WTC11 (cell line): Measurements from ENCODE around the gene NR2E3. TPM values are rescaled to one million over a fixed set of nuclear protein-coding genes. Genes with fewer than 3 reads are reported as not detected.

Experiments used
- ATAC-seq: fragments of 200-7000 bp; cut with Tn5 transposase; 2 replicates; pipeline ENCODE4 v1.10.0; 2021; ENCODE audit warnings: mild to moderate bottlenecking, moderate library complexity
- CTCF ChIA-PET: fragments of 300-600 bp; sonication (Branson Sonifier 250); formaldehyde crosslinking; loops from one replicate; lab custom pipeline; 2021; ENCODE audit warnings: antibody characterized with exemption; lab: Charles Lee
- POLR2A ChIA-PET: fragments of 350-600 bp; sonication (Branson Sonifier 250); formaldehyde crosslinking; loops from one replicate; lab custom pipeline; 2021; ENCODE audit warnings: antibody characterized with exemption; lab: Charles Lee
- DNase-seq: peaks from one replicate; pipeline ENCODE4 v3.0.0; 2021; ENCODE audit warnings: low spot score
- H3K27ac Mint-ChIP-seq: 2 replicates; pipeline ENCODE4 v1.8.0; 2021; ENCODE audit warnings: mixed read lengths
- H3K27me3 Mint-ChIP-seq: 2 replicates; pipeline ENCODE4 v1.8.0; 2021; ENCODE audit warnings: low read depth, mild to moderate bottlenecking, moderate library complexity, mixed read lengths
- H3K36me3 Mint-ChIP-seq: 2 replicates; pipeline ENCODE4 v1.8.0; 2021; ENCODE audit warnings: mixed read lengths
- H3K4me1 Mint-ChIP-seq: 2 replicates; pipeline ENCODE4 v1.8.0; 2022; ENCODE audit warnings: mixed read lengths
- H3K4me3 Mint-ChIP-seq: 2 replicates; pipeline ENCODE4 v1.8.0; 2021; ENCODE audit warnings: mild to moderate bottlenecking, moderate library complexity, mixed read lengths
- H3K9me3 Mint-ChIP-seq: 2 replicates; pipeline ENCODE4 v1.8.0; 2021; ENCODE audit warnings: mixed read lengths
- EMX1 ChIP-seq: fragments of 250-450 bp; sonication (Bioruptor Pico); IDR thresholded peaks from 2 replicates; pipeline ENCODE4 v1.8.0; 2021; ENCODE audit warnings: mild to moderate bottlenecking
- GABPB1 ChIP-seq: sonication (generic); formaldehyde crosslinking; IDR thresholded peaks from 2 replicates; pipeline ENCODE4 v1.8.1; 2023; ENCODE audit warnings: mild to moderate bottlenecking, missing genetic modification reagents
- GRHL2 ChIP-seq: fragments of 250-450 bp; sonication (Bioruptor Pico); IDR thresholded peaks from 2 replicates; pipeline ENCODE4 v1.8.0; 2022; ENCODE audit warnings: mild to moderate bottlenecking, moderate library complexity; ENCODE audit not compliant: insufficient replicate concordance, severe bottlenecking
- MXD4 ChIP-seq: fragments of 250-450 bp; sonication (Bioruptor Pico); IDR thresholded peaks from 2 replicates; pipeline ENCODE4 v1.8.0; 2021; ENCODE audit warnings: mild to moderate bottlenecking, moderate library complexity, borderline replicate concordance
- NR1H2 ChIP-seq: sonication (generic); formaldehyde crosslinking; IDR thresholded peaks from 2 replicates; pipeline ENCODE4 v1.9.0; 2021; ENCODE audit warnings: mild to moderate bottlenecking, moderate library complexity, missing genetic modification reagents
- NR3C1 ChIP-seq: sonication (generic); formaldehyde crosslinking; conservative IDR thresholded peaks from 2 replicates; pipeline ENCODE4 v1.8.1; 2023; ENCODE audit warnings: low read depth, mild to moderate bottlenecking, missing genetic modification reagents
- OVOL2 ChIP-seq: fragments of 250-450 bp; sonication (Bioruptor Pico); IDR thresholded peaks from 2 replicates; pipeline ENCODE4 v1.9.0; 2021; ENCODE audit warnings: mild to moderate bottlenecking, borderline replicate concordance
- RELA ChIP-seq: sonication (generic); formaldehyde crosslinking; IDR thresholded peaks from 2 replicates; pipeline ENCODE4 v1.8.1; 2022; ENCODE audit warnings: missing genetic modification reagents, mild to moderate bottlenecking, borderline replicate concordance
- SMAD3 ChIP-seq: sonication (generic); formaldehyde crosslinking; IDR thresholded peaks from 2 replicates; pipeline ENCODE4 v1.8.0; 2022; ENCODE audit warnings: missing genetic modification reagents, mild to moderate bottlenecking, borderline replicate concordance
- TP53 ChIP-seq: sonication (generic); formaldehyde crosslinking; IDR thresholded peaks from 2 replicates; pipeline ENCODE4 v1.8.1; 2023; ENCODE audit warnings: mild to moderate bottlenecking, missing genetic modification reagents
- ZNF121 ChIP-seq: sonication (generic); formaldehyde crosslinking; IDR thresholded peaks from 2 replicates; pipeline ENCODE4 v1.8.0; 2023; ENCODE audit warnings: missing genetic modification reagents
- ZNF317 ChIP-seq: sonication (generic); formaldehyde crosslinking; IDR thresholded peaks from 2 replicates; pipeline ENCODE4 v1.8.1; 2023; ENCODE audit warnings: low read depth, mild to moderate bottlenecking, moderate library complexity, missing genetic modification reagents, borderline replicate concordance
- ZNF396 ChIP-seq: fragments of 250-450 bp; sonication (Bioruptor Pico); IDR thresholded peaks from 2 replicates; pipeline ENCODE4 v1.8.0; 2021; ENCODE audit warnings: mild to moderate bottlenecking, moderate library complexity, borderline replicate concordance
- total RNA-seq: library from RNA; stranded (reverse); gene quantifications from 3 replicates; pipeline ENCODE4 v1.2.3, GENCODE V29; 2021
- TF ChIP-seq, protein P1 (sequence below): sonication (generic); formaldehyde crosslinking; IDR thresholded peaks from 2 replicates; pipeline ENCODE4 v1.8.1; 2022; ENCODE audit warnings: mild to moderate bottlenecking, moderate library complexity, missing genetic modification reagents
- TF ChIP-seq, protein P2 (sequence below): fragments of 250-450 bp; sonication (Bioruptor Pico); IDR thresholded peaks from 2 replicates; pipeline ENCODE4 v2.1.2; 2022; ENCODE audit warnings: mild to moderate bottlenecking, moderate library complexity
- TF ChIP-seq, protein P3 (sequence below): fragments of 250-450 bp; sonication (Bioruptor Pico); IDR thresholded peaks from 2 replicates; pipeline ENCODE4 v1.8.0; 2021; ENCODE audit warnings: mild to moderate bottlenecking
- TF ChIP-seq, protein P4 (sequence below): sonication (generic); formaldehyde crosslinking; conservative IDR thresholded peaks from 2 replicates; pipeline ENCODE4 v1.8.1; 2022; ENCODE audit warnings: mild to moderate bottlenecking, missing genetic modification reagents
- TF ChIP-seq, protein P5 (sequence below): sonication (generic); formaldehyde crosslinking; IDR thresholded peaks from 2 replicates; pipeline ENCODE4 v1.8.1; 2022; ENCODE audit warnings: missing genetic modification reagents, borderline replicate concordance
- TF ChIP-seq, protein P6 (sequence below): fragments of 200-600 bp; IDR thresholded peaks from 2 replicates; pipeline ENCODE4 v1.8.0; 2022; ENCODE audit warnings: antibody characterized with exemption
- TF ChIP-seq, protein P7 (sequence below): sonication (generic); formaldehyde crosslinking; IDR thresholded peaks from 2 replicates; pipeline ENCODE4 v1.8.0; 2022; ENCODE audit warnings: missing genetic modification reagents

NR2E3 gene
- total RNA-seq, 1 experiment from 2014 or later, result 1.4 TPM

DNA sequence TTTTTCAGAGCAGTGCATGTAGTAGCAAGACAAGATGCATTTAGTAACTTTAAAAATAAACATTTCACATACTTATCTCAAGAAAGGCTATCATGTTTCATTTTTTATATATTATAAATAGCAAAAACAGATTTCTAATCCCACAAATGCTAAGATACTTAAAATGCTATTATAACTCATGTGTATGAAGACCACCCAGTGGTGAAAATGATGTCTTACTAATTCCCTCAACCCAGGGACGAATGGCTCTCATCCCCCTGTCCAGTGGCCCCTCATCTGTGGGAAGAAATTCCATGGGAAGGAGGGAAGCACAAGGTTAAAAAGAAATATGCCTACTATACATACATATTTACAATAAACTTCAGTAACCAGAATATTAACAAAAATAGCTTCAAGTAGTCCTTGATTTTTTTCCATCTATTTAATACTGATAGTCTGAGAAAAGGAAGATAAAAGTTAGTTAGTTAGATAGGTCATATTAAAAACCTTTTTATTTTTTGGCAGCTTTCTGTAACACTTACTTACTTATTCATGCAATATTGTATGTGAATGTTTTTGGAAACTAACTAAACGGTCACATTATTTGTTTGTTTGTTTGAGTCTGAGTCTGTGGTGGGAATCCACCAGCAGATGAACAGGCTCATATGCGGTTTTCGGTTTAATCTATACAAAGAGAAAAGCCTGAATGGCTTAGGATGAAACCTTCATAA lies 14.8 kb downstream of the NR2E3 start (continued):
- TF ChIP-seq, protein P1, sequence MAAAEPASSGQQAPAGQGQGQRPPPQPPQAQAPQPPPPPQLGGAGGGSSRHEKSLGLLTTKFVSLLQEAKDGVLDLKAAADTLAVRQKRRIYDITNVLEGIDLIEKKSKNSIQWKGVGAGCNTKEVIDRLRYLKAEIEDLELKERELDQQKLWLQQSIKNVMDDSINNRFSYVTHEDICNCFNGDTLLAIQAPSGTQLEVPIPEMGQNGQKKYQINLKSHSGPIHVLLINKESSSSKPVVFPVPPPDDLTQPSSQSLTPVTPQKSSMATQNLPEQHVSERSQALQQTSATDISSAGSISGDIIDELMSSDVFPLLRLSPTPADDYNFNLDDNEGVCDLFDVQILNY, result no peak
- TF ChIP-seq TP53, result no peak
- no peak for TF ChIP-seq SMAD3 (CRISPR knock-in tag)

DNA sequence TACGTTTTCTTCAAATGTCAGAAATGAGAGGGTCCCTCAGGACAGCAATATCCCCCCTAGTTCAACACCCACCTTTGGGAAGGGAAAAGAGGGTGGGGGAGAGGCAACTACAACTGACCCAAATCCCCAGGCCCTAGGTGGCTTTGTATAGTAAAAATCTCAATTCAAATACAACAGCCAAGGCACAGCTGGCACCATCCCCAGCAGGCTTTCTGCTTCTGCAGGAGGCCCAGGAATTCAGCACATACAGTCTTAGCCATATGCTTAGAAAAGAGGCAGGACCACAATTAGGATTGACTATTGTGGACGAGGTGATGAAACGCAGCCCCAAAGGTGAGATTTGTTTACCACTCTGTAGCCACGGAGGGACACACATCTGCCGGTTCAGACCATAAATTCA lies 15.8 kb downstream of the NR2E3 start:
- TF ChIP-seq MXD4 (CRISPR knock-in tag), result no peak
- TF ChIP-seq, protein P2, sequence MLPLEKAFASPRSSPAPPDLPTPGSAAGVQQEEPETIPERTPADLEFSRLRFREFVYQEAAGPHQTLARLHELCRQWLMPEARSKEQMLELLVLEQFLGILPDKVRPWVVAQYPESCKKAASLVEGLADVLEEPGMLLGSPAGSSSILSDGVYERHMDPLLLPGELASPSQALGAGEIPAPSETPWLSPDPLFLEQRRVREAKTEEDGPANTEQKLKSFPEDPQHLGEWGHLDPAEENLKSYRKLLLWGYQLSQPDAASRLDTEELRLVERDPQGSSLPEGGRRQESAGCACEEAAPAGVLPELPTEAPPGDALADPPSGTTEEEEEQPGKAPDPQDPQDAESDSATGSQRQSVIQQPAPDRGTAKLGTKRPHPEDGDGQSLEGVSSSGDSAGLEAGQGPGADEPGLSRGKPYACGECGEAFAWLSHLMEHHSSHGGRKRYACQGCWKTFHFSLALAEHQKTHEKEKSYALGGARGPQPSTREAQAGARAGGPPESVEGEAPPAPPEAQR, result no peak
- TF ChIP-seq GRHL2, result no peak
- no peak for TF ChIP-seq ZNF121
- TF ChIP-seq, protein P3, sequence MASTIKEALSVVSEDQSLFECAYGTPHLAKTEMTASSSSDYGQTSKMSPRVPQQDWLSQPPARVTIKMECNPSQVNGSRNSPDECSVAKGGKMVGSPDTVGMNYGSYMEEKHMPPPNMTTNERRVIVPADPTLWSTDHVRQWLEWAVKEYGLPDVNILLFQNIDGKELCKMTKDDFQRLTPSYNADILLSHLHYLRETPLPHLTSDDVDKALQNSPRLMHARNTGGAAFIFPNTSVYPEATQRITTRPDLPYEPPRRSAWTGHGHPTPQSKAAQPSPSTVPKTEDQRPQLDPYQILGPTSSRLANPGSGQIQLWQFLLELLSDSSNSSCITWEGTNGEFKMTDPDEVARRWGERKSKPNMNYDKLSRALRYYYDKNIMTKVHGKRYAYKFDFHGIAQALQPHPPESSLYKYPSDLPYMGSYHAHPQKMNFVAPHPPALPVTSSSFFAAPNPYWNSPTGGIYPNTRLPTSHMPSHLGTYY, result no peak
- no peak for TF ChIP-seq NR1H2 (CRISPR knock-in tag)
- TF ChIP-seq RELA (CRISPR knock-in tag), result no peak
- TF ChIP-seq SMAD3 (CRISPR knock-in tag), result no peak
- TF ChIP-seq, protein P4, sequence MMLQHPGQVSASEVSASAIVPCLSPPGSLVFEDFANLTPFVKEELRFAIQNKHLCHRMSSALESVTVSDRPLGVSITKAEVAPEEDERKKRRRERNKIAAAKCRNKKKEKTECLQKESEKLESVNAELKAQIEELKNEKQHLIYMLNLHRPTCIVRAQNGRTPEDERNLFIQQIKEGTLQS, result no peak
- no peak for TF ChIP-seq OVOL2 (CRISPR knock-in tag)
- no peak for TF ChIP-seq NR3C1 (CRISPR knock-in tag)
- TF ChIP-seq, protein P5, sequence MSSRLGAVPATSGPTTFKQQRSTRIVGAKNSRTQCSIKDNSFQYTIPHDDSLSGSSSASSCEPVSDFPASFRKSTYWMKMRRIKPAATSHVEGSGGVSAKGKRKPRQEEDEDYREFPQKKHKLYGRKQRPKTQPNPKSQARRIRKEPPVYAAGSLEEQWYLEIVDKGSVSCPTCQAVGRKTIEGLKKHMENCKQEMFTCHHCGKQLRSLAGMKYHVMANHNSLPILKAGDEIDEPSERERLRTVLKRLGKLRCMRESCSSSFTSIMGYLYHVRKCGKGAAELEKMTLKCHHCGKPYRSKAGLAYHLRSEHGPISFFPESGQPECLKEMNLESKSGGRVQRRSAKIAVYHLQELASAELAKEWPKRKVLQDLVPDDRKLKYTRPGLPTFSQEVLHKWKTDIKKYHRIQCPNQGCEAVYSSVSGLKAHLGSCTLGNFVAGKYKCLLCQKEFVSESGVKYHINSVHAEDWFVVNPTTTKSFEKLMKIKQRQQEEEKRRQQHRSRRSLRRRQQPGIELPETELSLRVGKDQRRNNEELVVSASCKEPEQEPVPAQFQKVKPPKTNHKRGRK (CRISPR knock-in tag), result no peak
- DNase-seq, result no peak
- H3K27ac Mint-ChIP-seq, result no peak overlapping the region
- H3K4me1 Mint-ChIP-seq, result peaks cover 23% of the 10 kb centered on the region
- CTCF ChIA-PET, result interaction anchor here (1.0 to 1.9 kb wide), 3 partner anchors 11 to 330 kb away, joined by 3 to 6 read pairs (median 5); no protein-coding TSS in a partner anchor
- H3K9me3 Mint-ChIP-seq, result peaks cover 17% of the 10 kb centered on the region
- POLR2A ChIA-PET, result no interaction called here
- H3K27me3 Mint-ChIP-seq, result no peaks in the 10 kb centered on the region
- peaks cover 24% of the 10 kb centered on the region for H3K36me3 Mint-ChIP-seq
- ATAC-seq, result peak; percentile 55
- H3K4me3 Mint-ChIP-seq, result no peak overlapping the region

DNA sequence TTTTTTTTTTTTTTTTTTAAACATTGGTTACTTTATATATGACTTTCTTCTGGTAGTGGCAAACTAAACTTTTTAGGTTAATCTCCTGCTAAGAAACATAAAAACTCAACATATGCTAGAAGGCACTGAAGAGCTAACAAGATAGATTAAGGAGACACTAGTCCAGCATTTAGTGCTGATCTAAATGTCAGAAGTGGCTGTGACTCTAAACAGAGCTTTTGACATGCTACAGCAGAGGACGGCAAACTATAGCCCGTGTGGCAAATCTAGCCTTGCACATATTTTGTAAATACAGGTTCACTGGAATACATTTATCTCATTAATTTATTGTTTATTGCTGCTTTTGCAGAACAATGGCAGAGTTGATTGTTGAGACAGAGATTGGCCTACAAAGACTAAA lies 20.6 kb downstream of the NR2E3 start:
- DNase-seq (no peak), ATAC-seq (no peak)
- Mint-ChIP-seq H3K9me3 (no peaks in the 10 kb centered on the region), H3K27me3 (no peaks in the 10 kb centered on the region), H3K4me3 (no peak overlapping the region), H3K27ac (no peak overlapping the region), H3K36me3 (peaks cover 9% of the 10 kb centered on the region), H3K4me1 (peaks cover 14% of the 10 kb centered on the region)
- ChIA-PET CTCF (interaction anchor here (0.6 to 0.7 kb wide), 4 partner anchors 20 to 30 kb away, joined by 4 to 7 read pairs (median 4); no protein-coding TSS in a partner anchor), POLR2A (no interaction called here)
- TF ChIP-seq, protein P6, sequence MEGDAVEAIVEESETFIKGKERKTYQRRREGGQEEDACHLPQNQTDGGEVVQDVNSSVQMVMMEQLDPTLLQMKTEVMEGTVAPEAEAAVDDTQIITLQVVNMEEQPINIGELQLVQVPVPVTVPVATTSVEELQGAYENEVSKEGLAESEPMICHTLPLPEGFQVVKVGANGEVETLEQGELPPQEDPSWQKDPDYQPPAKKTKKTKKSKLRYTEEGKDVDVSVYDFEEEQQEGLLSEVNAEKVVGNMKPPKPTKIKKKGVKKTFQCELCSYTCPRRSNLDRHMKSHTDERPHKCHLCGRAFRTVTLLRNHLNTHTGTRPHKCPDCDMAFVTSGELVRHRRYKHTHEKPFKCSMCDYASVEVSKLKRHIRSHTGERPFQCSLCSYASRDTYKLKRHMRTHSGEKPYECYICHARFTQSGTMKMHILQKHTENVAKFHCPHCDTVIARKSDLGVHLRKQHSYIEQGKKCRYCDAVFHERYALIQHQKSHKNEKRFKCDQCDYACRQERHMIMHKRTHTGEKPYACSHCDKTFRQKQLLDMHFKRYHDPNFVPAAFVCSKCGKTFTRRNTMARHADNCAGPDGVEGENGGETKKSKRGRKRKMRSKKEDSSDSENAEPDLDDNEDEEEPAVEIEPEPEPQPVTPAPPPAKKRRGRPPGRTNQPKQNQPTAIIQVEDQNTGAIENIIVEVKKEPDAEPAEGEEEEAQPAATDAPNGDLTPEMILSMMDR, result no peak
- no peak for TF ChIP-seq GRHL2
- TF ChIP-seq, protein P7, sequence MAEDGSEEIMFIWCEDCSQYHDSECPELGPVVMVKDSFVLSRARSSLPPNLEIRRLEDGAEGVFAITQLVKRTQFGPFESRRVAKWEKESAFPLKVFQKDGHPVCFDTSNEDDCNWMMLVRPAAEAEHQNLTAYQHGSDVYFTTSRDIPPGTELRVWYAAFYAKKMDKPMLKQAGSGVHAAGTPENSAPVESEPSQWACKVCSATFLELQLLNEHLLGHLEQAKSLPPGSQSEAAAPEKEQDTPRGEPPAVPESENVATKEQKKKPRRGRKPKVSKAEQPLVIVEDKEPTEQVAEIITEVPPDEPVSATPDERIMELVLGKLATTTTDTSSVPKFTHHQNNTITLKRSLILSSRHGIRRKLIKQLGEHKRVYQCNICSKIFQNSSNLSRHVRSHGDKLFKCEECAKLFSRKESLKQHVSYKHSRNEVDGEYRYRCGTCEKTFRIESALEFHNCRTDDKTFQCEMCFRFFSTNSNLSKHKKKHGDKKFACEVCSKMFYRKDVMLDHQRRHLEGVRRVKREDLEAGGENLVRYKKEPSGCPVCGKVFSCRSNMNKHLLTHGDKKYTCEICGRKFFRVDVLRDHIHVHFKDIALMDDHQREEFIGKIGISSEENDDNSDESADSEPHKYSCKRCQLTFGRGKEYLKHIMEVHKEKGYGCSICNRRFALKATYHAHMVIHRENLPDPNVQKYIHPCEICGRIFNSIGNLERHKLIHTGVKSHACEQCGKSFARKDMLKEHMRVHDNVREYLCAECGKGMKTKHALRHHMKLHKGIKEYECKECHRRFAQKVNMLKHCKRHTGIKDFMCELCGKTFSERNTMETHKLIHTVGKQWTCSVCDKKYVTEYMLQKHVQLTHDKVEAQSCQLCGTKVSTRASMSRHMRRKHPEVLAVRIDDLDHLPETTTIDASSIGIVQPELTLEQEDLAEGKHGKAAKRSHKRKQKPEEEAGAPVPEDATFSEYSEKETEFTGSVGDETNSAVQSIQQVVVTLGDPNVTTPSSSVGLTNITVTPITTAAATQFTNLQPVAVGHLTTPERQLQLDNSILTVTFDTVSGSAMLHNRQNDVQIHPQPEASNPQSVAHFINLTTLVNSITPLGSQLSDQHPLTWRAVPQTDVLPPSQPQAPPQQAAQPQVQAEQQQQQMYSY (CRISPR knock-in tag), result no peak
- no peak for TF ChIP-seq ZNF317 (CRISPR knock-in tag)
- no peak for TF ChIP-seq GABPB1 (CRISPR knock-in tag)
- no peak for TF ChIP-seq SMAD3 (CRISPR knock-in tag)
- TF ChIP-seq ZNF396 (CRISPR knock-in tag), result no peak
- no peak for TF ChIP-seq ZNF121
- TF ChIP-seq EMX1 (CRISPR knock-in tag), result no peak
